Measurements from ENCODE around the gene RAB7A. TPM values are rescaled to one million over a fixed set of nuclear protein-coding genes. Genes with fewer than 3 reads are reported as not detected.

The RAB7A gene
- total and polyA plus RNA-seq, 2 donors (not counting 1 experiment from before 2014, with no cell fraction given), result 62.7 to 138 TPM

- no peak overlapping the region for H3K4me3 Mint-ChIP-seq
- H3K9me3 ChIP-seq (ENCODE audit: control extremely low read depth in 1 of 3, control insufficient read depth in 2 of 3, insufficient read depth in 1 of 3, low read length in 2 of 3), result peaks cover 0 to 6% (median 0%) of the 10 kb centered on the region in 3 donors
These were observed 40.8 kb upstream of the RAB7A start for GRCh38 chr3:128684986-128685726.

More at GRCh38 chr3:128684986-128685726, 40.8 kb upstream of the RAB7A start:
- H3K4me3 ChIP-seq (ENCODE audit: control extremely low read depth in 1 of 5, extremely low read depth in 1 of 5, insufficient read depth in 1 of 5, low read depth in 2 of 5, low read length in 4 of 5), result no peak overlapping the region
- CTCF ChIA-PET, result interaction anchor here (0.9 kb wide), 1 partner anchor 110 kb away, joined by 4 read pairs; no protein-coding TSS in a partner anchor
- POLR2A ChIA-PET, result no interaction called here
- peaks cover 3% of the 10 kb centered on the region for H3K79me2 ChIP-seq (ENCODE audit: control insufficient read depth, insufficient read depth, low read length)
- no peaks in the 10 kb centered on the region for H3K27me3 ChIP-seq (replicated peaks in 1 of 4; ENCODE audit: control extremely low read depth in 1 of 4, control insufficient read depth in 3 of 4, insufficient read depth in 4 of 4, low read length in 3 of 4)
- Mint-ChIP-seq H3K4me1 (peaks cover 23% of the 10 kb centered on the region), H3K27me3 (no peaks in the 10 kb centered on the region), H3K27ac (no peak overlapping the region), H3K9me3 (ENCODE audit: insufficient read depth) (no peaks in the 10 kb centered on the region)
- no peak for TF ChIP-seq CTCF (IDR thresholded peaks at IDR 0.05)
- no peak for TF ChIP-seq EZH2 (IDR thresholded peaks at IDR 0.05; ENCODE audit: borderline replicate concordance, insufficient read depth, low read depth, low read length, poor library complexity, severe bottlenecking)
- no peak overlapping the region for H3K9ac ChIP-seq (ENCODE audit: low read length)
- H3K27ac ChIP-seq (ENCODE audit: low read length in 2 of 2), result no peak overlapping the region
- no peaks in the 10 kb centered on the region for H4K20me1 ChIP-seq (ENCODE audit: control insufficient read depth, insufficient read depth, low read length, poor library complexity, severe bottlenecking)
- H3K4me1 ChIP-seq (ENCODE audit: control insufficient read depth in 2 of 2, insufficient read depth in 2 of 2, low read length in 2 of 2), result peaks cover 16 to 27% of the 10 kb centered on the region in 2 donors
- H3K36me3 ChIP-seq (replicated peaks in 1 of 2; ENCODE audit: control extremely low read depth in 1 of 2, control insufficient read depth in 1 of 2, extremely low read depth in 1 of 2, insufficient read depth in 2 of 2, low read length in 1 of 2), result no peaks in the 10 kb centered on the region
- intact Hi-C loops (cut with micrococcal nuclease), result no loop called here
- no peak for ATAC-seq (ENCODE audit: low read depth)
- DNase-seq, result no peak
- H3K4me2 ChIP-seq (replicated peaks; ENCODE audit: low read depth, low read length, poor library complexity, severe bottlenecking), result peak overlapping the region; percentile 21
- 97% methylated on average over 8 of the region's 11 CpGs for WGBS (ENCODE audit: insufficient coverage)
- peak overlapping the region; percentile 60 for H2AFZ ChIP-seq (ENCODE audit: insufficient read depth, low read depth, low read length, poor library complexity, severe bottlenecking)

All from B cell (primary cell).